Stimulated activated CD8-positive, alpha-beta memory T cell treated with anti-CD3 and anti-CD28 coated beads, Interleukin-7, amount 100 ng/mL, for 4 hours (primary cell): Measurements from ENCODE around the gene EXOC6B.
"Not testable (repeated sequence)": the region's sequence is repeated elsewhere in the genome, so short reads cannot be mapped to it uniquely, and the experiment has no call there.

Experiments used
- DNase-seq, 2 donors: peaks; one replicate each; pipeline ENCODE4 v3.0.0-alpha.2; 2020; ENCODE audit warnings: low read depth in 2 of 2

EXOC6B gene

DNA sequence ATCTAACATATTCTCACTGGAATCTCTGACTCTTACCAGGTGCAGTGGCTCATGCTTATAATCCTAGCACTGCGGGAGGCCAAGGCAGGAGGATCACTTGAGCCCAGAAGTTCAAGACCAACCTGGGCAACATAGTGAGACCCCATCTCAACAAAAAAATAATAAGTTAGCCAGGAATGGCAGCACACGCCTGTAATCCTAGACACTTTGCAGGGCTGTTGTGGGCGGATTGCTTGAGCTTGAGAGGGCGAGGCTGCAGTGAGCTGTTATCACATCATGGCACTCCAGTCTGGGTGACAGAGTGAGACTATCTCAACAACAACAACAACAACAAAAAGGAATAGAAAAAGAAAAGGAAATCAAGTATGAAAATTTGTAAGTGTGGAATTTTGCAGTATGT is 371.6 kb downstream of the EXOC6B start:
- no peak for DNase-seq

DNA sequence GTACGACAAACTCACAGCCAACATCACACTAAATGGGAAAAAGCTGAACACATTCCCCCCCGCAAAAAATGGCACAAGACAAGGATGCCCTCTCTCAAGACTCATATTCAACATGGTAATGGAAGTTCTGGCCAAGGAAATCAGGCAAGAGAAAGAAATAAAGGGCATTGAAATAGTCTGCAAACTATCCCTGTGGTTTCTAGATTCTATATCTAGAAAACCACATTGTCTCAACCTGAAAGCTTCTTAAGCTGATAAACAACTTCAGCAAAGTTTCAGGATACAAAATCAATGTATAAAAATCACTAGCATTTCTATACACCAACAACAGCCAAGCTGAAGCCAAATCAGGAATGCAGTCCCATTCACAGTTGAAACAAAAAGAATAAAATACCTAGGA is 383.6 kb downstream of the EXOC6B start:
- no peak for DNase-seq

DNA sequence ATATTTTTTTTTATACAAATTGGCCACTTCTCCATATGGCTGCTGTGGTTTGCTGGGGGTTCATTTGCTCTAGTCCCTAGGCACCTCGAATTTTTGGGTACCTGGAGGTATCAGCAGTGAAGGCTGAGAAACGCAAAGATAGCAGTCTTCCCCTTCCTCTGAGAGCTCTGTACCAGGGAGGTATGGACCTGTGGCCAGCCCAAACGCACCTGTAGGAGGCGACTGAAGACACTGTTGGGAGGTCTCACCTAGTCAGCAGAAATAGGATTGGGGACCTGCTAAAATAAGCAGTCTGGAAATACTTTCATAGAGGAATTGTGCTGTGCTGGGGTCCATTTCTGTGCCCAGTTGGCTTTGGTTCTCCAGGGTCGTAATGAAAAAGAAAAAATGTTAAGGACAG is 385.9 kb downstream of the EXOC6B start:
- no peak for DNase-seq

DNA sequence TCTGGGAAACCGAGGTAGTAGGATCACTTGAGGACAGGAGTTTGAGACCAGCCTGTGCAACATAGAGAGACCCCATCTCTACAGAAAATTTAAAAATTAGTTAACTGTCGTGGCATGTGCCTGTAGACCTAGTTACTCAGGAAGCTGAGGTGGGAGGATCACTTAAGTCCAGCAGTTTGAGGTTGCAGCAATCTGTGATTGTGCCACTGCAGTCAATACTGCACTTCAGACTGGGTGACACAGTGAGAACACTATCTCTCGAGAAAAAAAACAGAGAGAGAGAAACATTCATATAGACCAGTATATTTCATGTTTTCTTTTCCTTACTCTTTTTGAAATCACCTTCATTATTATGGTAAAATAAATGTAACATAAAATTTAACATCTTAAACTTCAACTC is 387.5 kb downstream of the EXOC6B start:
- no peak for DNase-seq

DNA sequence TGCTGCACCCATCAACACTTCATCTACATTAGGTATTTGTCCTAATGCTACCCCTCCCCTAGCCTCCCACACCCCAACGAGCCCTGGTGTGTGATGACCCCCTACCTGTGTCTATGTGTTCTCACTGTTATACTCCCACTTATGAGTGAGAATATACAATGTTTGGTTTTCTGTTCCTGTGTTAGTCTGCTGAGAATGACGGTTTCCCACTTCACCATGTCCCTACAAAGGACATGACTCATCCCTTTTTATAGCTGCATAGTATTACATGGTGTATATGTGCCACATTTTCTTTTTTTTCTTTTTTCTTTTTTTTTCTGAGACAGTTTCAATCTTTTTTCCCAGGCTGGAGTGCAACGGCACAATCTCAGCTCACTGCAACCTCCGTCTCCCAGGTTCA is 394.1 kb downstream of the EXOC6B start:
- no peak for DNase-seq

DNA sequence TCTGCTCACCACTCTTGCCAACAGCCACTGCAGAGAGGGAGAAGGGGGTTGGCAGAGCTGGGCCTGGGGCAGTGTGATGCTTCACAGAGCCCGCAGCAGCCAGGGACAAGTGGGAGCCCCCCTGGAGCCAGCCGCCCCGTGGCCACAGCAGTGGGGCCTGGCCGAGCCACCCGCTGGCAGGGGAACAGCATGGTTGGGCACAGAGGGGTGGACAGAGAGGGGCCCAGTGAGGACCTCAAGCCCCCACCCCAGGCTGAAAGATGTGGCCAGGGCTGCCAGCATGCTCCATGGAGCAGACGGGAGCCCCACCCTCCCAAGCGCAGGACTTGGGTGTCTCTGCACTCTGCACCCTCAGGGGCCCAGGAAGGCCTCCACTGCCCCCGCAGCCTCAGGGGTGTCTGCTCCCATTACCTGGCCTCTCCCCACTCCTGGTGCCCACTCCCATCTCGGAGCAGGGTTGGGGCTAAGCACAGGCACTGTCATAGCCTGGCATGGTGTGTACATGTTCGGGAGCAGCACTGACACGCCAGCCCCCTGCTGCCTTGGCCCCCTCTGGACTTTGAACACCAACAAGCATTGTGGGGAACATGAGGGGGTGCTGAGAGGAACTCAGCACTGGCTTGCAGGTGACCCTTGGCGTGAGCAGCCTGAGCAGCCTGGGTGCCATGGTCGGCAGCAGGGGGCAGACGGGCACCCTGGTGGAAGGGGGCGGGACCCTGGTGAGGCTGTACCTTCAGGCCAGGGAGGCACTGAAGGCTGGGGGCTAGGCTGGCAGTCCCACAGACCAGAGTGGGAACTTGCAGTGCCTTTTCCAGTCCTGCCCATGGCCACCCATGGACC is 398.6 kb downstream of the EXOC6B start:
- no peak for DNase-seq

DNA sequence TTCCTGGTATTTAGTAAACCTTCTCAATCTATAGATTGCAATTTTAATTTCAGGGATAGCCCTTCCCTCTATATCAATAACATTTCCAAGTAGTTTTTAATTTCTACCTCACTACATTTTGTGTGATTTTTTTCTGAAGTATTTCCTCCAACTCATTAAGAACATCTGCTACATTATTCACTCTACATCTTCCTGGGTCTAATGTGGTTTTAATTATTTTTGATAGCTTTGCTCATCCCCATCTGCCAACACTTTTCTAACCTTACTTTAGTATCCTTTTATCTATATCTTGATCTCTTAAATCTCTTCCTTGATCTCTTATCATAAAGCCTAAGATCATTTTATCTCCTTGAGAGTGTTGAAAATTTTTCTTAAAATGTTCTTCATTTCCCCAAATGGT is 399.8 kb downstream of the EXOC6B start:
- DNase-seq = no peak

DNA sequence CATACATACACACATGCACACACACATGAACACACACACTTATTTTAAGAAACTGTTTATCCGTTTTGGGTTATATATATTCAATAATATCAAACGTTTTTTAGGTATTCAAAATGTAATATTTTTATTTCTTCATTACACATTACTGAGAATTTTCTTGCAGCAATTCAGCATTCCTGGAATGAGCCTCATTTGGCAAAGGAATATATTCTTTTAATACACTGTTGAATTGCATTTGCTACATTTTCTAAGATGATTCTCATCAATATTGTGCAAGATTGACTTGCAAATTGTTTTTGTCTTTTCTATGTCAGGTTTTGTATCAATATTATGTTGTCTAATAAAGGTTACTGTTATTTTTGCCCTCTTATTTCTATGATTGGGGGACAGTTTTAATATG is 402.1 kb downstream of the EXOC6B start:
- DNase-seq = no peak

DNA sequence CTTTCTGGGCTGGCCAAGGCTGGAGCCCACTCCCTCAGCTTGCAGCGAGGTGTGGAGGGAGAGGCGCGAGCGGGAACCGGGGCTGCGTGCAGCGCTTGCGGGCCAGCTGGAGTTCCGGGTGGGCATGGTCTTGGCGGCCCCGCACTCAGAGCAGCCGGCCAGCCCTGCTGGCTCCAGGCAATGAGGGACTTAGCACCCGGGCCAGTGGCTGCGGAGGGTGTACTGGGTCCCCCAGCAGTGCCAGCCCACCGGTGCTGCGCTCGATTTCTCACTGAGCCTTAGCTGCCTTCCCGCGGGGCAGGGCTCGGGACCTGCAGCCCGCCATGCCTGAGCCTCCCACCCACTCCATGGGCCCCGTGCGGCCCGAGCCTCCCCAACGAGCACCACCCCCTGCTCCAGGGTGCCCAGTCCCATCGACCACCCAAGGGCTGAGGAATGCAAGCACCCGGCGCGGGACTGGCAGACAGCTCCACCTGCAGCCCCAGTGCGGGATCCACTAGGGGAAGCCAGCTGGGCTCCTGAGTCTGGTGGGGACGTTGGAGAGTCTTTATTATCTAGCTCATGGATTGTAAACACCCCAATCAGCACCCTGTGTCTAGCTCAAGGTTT is 404.0 kb downstream of the EXOC6B start:
- not testable (repeated sequence) for DNase-seq

DNA sequence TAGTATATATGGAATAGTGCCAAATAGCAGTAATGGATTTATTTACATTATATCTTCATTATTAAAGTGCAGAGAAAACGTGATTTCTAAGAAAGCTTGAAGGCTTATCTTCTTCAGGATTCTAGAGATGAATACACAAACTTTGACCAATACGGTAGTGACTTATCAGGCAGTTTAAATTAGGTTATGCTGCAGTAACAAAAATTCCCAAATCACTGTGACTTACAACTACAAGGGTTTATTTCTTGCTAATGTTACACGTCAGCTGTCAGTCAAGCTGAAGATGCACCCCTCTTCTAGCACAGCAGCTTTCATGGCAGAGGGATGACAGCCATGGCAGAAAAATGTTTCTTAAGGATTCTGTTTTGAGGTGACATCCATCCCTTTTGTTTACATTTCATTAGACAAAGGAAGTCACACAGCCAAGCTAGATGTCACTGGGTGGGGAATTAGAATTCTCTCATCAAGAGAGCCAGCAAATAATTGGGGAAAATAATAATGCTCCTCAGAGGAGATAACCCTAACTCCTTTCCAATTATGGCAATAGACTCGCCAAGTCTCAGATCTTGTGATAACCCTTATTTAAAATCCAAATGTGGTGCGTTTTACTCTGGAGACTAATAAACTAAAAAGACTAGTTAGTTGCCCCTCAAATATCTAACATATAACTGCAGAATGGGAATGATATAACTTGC is 409.9 kb downstream of the EXOC6B start:
- no peak for DNase-seq

DNA sequence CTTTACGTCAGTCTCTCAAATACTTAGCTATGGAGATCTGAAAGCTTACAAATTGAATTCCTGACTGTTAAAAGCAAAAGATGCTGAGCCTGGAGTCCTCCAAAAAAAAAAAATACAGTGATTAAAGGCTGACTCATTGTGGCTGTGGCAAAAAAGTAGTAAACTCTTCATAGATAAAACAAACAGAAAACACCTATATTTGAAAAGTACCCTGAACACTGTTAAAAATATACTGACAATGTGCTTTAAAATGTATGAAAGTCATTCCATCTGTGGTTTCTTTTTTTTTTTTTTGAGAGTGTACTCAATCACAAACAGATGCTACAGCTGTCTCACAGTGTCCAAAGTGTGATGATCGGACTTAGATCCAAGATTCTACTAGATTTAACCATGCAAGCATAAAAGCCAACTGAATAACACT is 410.6 kb downstream of the EXOC6B start:
- no peak for DNase-seq

DNA sequence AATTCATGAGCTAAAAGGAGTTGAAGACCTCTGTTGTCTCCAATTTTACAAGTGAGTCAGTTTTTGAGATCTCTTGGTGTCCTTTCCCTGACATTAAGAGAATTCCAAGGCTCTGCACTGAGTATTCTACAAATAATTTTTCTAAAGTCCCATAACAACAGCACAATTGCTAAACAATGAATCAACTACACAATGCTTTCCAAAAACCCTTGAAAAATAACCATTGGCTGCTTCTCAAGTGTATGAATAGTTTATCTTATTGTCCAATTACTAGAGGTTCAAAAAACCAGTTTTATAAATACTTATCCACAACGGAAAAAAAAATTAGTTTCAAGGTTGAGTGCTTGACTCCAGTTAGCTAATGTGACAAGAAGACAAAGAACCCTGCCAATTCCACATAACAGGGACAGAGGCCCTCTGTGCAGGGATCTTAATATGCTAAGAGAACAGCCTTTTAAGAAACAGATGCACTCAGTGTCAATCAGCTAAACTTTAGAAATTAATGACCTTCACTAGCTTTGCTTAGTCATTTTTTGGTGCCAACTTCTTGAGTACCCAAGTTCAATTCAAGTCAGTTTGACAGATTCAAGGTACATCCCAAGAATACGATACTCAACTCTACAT is 411.6 kb downstream of the EXOC6B start:
- no peak for DNase-seq

DNA sequence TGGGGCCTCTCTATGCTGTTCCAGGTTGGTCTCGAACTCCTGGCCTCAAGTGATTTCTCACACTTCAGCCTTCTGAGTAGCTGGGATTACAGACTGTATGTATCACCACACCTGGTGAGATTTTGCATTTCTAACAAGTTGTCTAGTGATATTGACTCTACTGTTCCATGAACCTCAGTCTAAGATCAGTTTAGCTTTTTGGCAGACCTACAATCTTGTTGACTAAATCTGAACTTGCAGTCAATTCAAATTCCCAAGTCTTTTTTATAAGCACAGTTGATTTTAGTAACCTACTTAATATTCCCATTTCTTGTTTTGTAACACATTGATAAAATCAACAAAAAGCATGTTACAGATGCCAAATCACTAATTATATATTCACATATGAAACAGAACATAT is 412.1 kb downstream of the EXOC6B start:
- no peak for DNase-seq

DNA sequence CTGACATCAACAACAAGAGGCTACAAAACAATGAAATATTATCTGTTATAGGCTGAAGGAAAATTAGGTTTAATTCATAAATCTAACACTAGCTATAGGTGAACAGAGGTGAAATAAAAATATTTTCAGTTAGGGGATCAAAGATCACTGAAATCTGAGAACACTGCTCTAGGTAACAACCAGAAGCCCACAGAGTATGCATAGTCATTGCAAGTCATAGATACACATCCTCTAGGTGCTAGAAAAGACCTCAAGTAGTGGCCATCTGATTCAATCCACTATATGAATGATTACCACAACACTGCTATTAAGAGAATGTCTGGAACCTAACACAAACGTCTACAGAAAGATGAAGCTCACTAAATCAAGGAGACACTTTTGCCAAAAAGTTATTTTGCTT is 413.6 kb downstream of the EXOC6B start:
- no peak for DNase-seq

DNA sequence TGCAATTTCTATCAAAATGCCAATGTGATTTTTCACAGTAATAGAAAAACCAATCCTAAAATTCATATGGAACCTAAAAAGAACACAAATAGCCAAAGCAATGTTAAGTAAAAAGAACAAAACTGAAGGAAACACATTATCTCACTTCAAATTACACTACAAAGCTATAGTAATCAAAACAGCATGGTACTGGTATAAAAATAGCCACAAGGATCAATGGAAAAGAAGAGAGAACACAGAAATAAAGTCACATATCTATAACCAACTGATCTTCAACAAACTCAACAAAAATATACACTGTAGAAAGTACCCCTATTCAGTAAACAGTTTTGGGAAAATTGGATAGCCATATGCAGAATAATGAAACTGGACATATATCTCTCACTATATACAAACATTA is 426.0 kb downstream of the EXOC6B start:
- no peak for DNase-seq

DNA sequence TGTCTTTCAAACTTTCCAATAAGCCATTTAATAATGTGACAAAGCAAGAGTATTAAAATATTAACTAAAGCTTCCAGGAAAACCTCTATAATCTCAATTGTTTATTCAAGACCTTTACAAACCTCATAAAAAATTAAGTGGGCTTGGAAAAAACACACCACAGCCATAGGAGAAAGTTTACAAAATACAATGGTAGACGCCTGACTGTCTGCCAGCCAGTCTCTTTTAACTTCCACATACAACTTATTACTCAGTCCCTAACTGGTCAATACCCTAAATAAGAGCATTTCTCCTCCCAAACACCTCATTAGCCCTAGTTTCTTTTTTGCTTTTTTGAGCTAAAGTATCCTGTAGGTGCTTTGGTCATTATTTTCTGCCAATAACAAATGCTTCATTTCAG is 430.7 kb downstream of the EXOC6B start:
- DNase-seq = no peak

DNA sequence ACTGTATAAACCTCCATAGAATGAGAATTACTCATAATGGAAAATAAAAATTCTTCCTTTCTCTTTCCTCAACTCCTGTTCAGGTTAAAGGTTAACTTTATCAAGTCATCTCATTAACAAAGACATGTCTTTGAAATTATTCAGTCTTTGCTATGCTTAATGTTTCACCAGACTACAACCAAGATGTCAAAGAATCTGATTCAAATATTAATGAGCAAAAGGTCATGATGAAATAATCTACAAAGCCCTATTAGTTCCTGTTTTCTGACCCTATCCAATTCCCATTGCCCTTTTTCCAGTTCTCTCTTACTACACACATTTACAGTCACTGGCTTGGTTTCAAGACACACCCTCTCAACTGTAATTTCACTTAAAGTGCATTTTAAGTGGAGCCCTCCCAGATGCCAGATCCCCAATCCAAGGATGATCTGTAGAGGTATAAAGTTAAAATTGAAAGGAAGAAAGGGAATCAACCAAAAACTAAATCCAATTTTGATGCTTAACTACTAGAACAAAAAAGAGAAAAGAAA is 431.2 kb downstream of the EXOC6B start:
- DNase-seq = no peak

DNA sequence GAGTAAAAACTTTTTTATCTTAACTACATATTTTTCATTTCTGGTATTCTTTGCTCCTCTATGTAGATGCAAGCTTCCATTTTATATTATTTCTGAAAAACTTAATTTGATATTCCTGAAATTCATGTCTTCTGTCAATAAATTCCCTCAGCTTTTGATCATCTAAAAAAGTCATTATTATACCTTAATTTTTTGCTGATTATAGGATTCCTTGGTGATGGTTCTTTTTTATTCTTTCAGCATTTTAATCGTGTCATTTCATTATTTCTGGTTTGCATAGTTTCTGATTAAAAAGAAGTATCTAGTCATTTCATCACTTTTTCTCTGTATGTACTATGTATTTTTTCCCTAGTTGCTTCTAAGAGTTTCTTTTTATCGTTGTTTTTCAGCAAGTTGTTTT is 436.4 kb downstream of the EXOC6B start:
- no peak for DNase-seq

DNA sequence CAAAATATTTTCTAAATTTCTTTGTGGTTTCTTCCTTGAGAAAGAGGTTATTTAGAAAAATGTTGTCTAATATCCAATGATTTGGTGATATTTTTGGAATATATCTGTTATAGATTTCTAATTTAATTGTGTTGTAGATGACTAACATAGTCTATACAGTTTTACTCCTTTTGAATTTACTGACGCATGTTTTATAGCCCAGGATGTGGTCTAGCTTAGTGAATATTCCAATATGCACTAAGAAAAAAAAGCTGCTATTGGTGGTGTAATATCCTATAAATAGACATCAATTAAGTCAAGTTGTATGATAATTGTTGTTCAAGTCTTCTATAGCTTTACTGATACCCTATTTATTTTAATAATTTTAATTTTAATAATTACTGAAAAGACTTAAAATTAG is 437.6 kb downstream of the EXOC6B start:
- DNase-seq = no peak

DNA sequence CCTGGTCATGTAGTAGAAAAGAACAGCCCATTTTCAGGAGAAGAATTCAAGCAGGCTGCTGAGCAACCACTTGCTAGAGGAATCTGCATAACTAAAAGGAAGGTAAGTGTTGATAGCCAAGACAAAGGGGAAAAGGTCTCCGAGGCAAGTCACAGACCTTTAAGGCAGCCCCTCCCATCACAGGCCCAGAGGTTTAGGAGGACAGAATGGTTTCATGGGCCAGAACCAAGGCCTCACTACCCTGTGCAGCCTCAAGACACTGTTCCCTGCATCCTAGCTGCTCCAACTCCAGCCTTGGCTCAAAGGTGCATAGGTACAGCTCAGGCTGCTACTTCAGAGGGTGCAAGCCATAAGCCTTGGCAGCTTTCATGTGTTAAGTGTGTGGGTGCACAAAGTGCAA is 439.5 kb downstream of the EXOC6B start:
- DNase-seq = no peak

DNA sequence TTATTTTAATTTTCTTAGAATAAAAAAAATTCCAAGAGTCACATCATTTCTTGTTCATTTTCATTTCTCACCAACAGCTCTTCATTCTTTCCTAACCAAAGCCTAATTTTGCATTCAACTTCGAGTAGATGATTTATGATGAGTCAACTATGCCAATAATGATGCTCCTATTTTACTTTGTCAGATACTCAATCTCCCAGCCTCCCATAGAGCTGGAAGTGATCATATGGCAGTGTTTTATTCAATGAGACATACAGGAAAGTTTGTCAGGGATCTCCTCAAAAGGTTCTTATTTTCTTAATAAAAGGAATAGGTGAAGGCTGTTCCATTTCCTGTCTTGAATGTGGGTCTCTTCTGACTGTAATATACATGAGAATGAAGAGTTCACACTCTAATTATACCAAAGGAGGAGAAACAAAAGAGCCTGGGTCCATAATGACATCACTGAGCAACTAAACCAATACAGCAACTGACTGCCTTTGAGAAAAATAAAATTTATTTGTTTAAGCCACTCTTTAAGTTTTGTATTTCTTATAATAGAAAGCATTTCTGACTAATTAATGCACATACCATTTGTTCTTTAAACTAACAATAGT is 447.0 kb downstream of the EXOC6B start:
- DNase-seq = no peak
